HG02759 (cell line): Measurements from ENCODE around the gene NME2.
A peak's percentile ranks its signal among the peaks of the same experiment; 100 is the strongest.
"Not testable (repeated sequence)": the region's sequence is repeated elsewhere in the genome, so short reads cannot be mapped to it uniquely, and the experiment has no call there.

ENCODE experiments used
- ATAC-seq: cut with Tn5 transposase; IDR thresholded peaks from one replicate; pipeline ENCODE4 v1.9.1; 2021; ENCODE audit warnings: mild to moderate bottlenecking, moderate library complexity; ENCODE audit not compliant: unreplicated experiment

The NME2 gene

GRCh38 chr17:51166198-51166986 lies at the start of gene NME2:
NME2 (plus strand) TSS chr17:51166411; CDS start chr17:51166831, 420 bp downstream.
- peak; percentile 90 for ATAC-seq

GRCh38 chr17:51118330-51119195 lies 47.6 kb upstream of the NME2 start:
- no peak for ATAC-seq

- ATAC-seq, result peak; percentile 23
These were observed 46.5 kb upstream of the NME2 start for GRCh38 chr17:51119415-51120356.

GRCh38 chr17:51120357-51120738 lies 45.9 kb upstream of the NME2 start:
- peak; percentile 35 for ATAC-seq

GRCh38 chr17:51120739-51121619 lies 45.2 kb upstream of the NME2 start, which contains the start of gene SPAG9:
SPAG9 (minus strand) TSS chr17:51120868; CDS start chr17:51120656, 212 bp downstream.
- ATAC-seq, result peak; percentile 83

- ATAC-seq, result peak; percentile 32
These were observed 44.4 kb upstream of the NME2 start for GRCh38 chr17:51121620-51122472.

GRCh38 chr17:51122473-51123115 lies 43.6 kb upstream of the NME2 start:
- not testable (repeated sequence) for ATAC-seq

GRCh38 chr17:51124640-51125503 lies 41.3 kb upstream of the NME2 start:
- no peak for ATAC-seq

GRCh38 chr17:51128076-51128475 lies 38.1 kb upstream of the NME2 start:
- ATAC-seq, result no peak

GRCh38 chr17:51132964-51133319 lies 33.3 kb upstream of the NME2 start:
- ATAC-seq, result peak; percentile 59

GRCh38 chr17:51133365-51133764 lies 32.8 kb upstream of the NME2 start:
- no peak for ATAC-seq

GRCh38 chr17:51135956-51136355 lies 30.3 kb upstream of the NME2 start:
- no peak for ATAC-seq

- ATAC-seq, result no peak
These were observed 23.6 kb upstream of the NME2 start for GRCh38 chr17:51142597-51142996.

- no peak for ATAC-seq
These were observed 21.8 kb upstream of the NME2 start for GRCh38 chr17:51144266-51145022.

- no peak for ATAC-seq
These were observed 18.6 kb upstream of the NME2 start for GRCh38 chr17:51147650-51148049.

GRCh38 chr17:51149163-51149562 lies 17.0 kb upstream of the NME2 start:
- no peak for ATAC-seq

- ATAC-seq, result no peak
These were observed 15.3 kb upstream of the NME2 start for GRCh38 chr17:51150932-51151331.
